Glutamatergic neuron (in vitro differentiated cells): ENCODE measurements around the gene PDE10A. TPM values are rescaled to one million over a fixed set of nuclear protein-coding genes. Genes with fewer than 3 reads are reported as not detected.
"Not testable (repeated sequence)": the region's sequence is repeated elsewhere in the genome, so short reads cannot be mapped to it uniquely, and the experiment has no call there.

Experiments used
- DNase-seq: peaks from one replicate; pipeline ENCODE4 v3.0.0; 2022
- H3K27ac Mint-ChIP-seq: one replicate; pipeline ENCODE4 v1.8.0; 2020; ENCODE audit warnings: mild to moderate bottlenecking, mixed read lengths, inconsistent platforms; ENCODE audit not compliant: unreplicated experiment
- H3K27me3 Mint-ChIP-seq: one replicate; pipeline ENCODE4 v1.8.0; 2020; ENCODE audit warnings: mild to moderate bottlenecking, moderate library complexity, mixed read lengths, inconsistent platforms; ENCODE audit not compliant: unreplicated experiment
- H3K36me3 Mint-ChIP-seq: one replicate; pipeline ENCODE4 v1.8.0; 2020; ENCODE audit warnings: mild to moderate bottlenecking, mixed read lengths, inconsistent platforms; ENCODE audit not compliant: unreplicated experiment
- H3K4me1 Mint-ChIP-seq: one replicate; pipeline ENCODE4 v1.8.0; 2020; ENCODE audit warnings: mild to moderate bottlenecking, low read depth, mixed read lengths, inconsistent platforms; ENCODE audit not compliant: unreplicated experiment
- H3K4me3 Mint-ChIP-seq: one replicate; pipeline ENCODE4 v1.8.0; 2020; ENCODE audit warnings: mild to moderate bottlenecking, mixed read lengths, inconsistent platforms; ENCODE audit not compliant: unreplicated experiment
- H3K9me3 Mint-ChIP-seq: one replicate; pipeline ENCODE4 v1.8.0; 2020; ENCODE audit warnings: mild to moderate bottlenecking, moderate library complexity, mixed read lengths, inconsistent platforms; ENCODE audit not compliant: unreplicated experiment
- CTCF ChIP-seq: fragments of 200-600 bp; sonication (generic); IDR thresholded peaks from one replicate; pipeline ENCODE4 v1.5.0; 2021; ENCODE audit not compliant: partially characterized antibody, unreplicated experiment
- total RNA-seq: library from RNA; stranded (reverse); fragmentation: NEBNext Ultra II Directional; extraction: Animal tissue kit (Norgen Biotek cat#: 25700); gene quantifications from one replicate; pipeline ENCODE4 v1.2.1, GENCODE V29; 2021; ENCODE audit not compliant: unreplicated experiment

The PDE10A gene
- total RNA-seq, 1 donor from 2014 or later, result 24.5 TPM

GRCh38 chr6:165624871-165625639 is 38.0 kb downstream of the PDE10A start:
- Mint-ChIP-seq H3K27me3 (no peaks in the 10 kb centered on the region), H3K9me3 (peaks cover 2% of the 10 kb centered on the region), H3K27ac (no peak overlapping the region), H3K4me1 (no peaks in the 10 kb centered on the region), H3K36me3 (no peaks in the 10 kb centered on the region), H3K4me3 (no peak overlapping the region)
- DNase-seq, result no peak
- TF ChIP-seq CTCF, result no peak

DNA sequence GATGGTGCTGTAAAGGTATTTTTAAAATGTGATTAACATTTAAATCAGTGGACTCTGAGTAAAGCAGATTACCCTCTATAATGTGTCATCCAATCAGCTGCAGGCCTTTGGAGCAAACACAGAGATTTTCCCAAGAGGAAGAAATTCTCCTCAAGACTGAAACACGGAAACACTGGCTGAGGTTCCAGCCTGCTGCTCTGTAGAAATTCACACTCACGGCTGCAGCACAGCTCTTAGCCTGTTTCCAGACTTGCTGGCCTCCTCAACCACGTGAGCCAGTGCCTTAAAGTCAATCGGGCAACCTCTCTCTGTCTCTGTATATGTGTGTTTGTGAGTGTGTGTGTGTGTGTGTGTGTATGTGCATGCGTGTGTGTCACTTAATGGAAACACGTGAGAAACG is 41.1 kb downstream of the PDE10A start:
- TF ChIP-seq CTCF, result no peak
- H3K4me1 Mint-ChIP-seq, result no peaks in the 10 kb centered on the region
- H3K27me3 Mint-ChIP-seq, result no peaks in the 10 kb centered on the region
- DNase-seq, result no peak
- H3K27ac Mint-ChIP-seq, result no peak overlapping the region
- H3K9me3 Mint-ChIP-seq, result peaks cover 2% of the 10 kb centered on the region
- H3K36me3 Mint-ChIP-seq, result no peaks in the 10 kb centered on the region
- H3K4me3 Mint-ChIP-seq, result no peak overlapping the region

DNA sequence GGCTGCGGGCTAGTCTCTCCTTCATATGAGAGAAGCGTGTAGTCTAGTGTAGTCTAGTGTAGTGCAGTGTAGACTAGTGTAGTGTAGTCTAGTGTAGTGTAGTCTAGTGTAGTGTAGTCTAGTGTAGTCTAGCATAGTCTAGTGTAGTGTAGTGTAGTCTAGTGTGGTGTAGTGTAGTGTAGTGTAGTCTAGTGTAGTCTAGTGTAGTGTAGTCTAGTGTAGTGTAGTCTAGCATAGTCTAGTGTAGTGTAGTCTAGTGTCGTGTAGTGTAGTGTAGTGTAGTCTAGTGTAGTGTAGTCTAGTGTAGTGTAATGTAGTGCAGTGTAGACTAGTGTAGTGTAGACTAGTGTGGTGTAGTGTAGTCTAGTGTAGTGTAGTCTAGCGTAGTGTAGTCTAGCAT is 44.1 kb downstream of the PDE10A start:
- H3K27me3 Mint-ChIP-seq, H3K9me3 Mint-ChIP-seq, H3K4me3 Mint-ChIP-seq, H3K4me1 Mint-ChIP-seq, H3K36me3 Mint-ChIP-seq, DNase-seq, H3K27ac Mint-ChIP-seq: not testable (repeated sequence)

GRCh38 chr6:165618241-165618640 is 44.8 kb downstream of the PDE10A start:
- Mint-ChIP-seq H3K36me3 (no peaks in the 10 kb centered on the region), H3K4me3 (no peak overlapping the region), H3K27ac (no peak overlapping the region), H3K9me3 (no peaks in the 10 kb centered on the region), H3K27me3 (no peaks in the 10 kb centered on the region), H3K4me1 (peaks cover 3% of the 10 kb centered on the region)
- no peak for DNase-seq
- no peak for TF ChIP-seq CTCF

DNA sequence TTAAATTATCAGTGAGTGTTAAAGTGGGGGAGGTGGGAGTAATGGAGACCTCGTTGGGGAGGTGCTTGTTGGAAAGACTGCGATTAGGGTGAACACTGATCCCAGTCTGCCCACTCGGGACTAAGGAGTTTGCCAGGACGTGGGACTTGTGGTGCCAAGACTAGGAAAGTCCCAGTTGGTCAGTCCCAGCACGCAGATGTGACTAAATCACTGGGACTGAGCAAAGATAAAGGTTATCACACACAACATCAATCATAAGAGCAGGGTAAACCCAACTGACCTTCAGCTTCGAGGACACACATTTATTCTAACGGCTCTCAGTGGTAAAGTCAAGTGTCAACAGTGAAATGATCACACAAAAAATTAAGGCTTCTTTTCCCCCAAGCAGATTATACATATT is 45.5 kb downstream of the PDE10A start:
- no peaks in the 10 kb centered on the region for H3K27me3 Mint-ChIP-seq
- H3K27ac Mint-ChIP-seq, result no peak overlapping the region
- H3K36me3 Mint-ChIP-seq, result no peaks in the 10 kb centered on the region
- no peak overlapping the region for H3K4me3 Mint-ChIP-seq
- no peaks in the 10 kb centered on the region for H3K9me3 Mint-ChIP-seq
- H3K4me1 Mint-ChIP-seq, result peaks cover 3% of the 10 kb centered on the region
- no peak for DNase-seq
- TF ChIP-seq CTCF, result no peak
